OCI-LY1 (cell line): ENCODE measurements around the gene USP47.

Source experiments
- EZH2 ChIP-seq: fragments of 200-600 bp; sonication (generic), shearing (Covaris generic); IDR thresholded peaks from 2 replicates; pipeline ENCODE4 v1.8.0; 2017; ENCODE audit warnings: borderline replicate concordance, mixed run types, mild to moderate bottlenecking, antibody characterized with exemption, low read length, moderate library complexity, mixed read lengths
- TF ChIP-seq, protein P1 (sequence below): fragments of 200-600 bp; sonication (generic), shearing (Covaris generic); IDR thresholded peaks from 2 replicates; pipeline ENCODE4 v1.5.1; 2017; ENCODE audit warnings: mild to moderate bottlenecking, antibody characterized with exemption, low read length, moderate library complexity, mixed read lengths

DNA sequence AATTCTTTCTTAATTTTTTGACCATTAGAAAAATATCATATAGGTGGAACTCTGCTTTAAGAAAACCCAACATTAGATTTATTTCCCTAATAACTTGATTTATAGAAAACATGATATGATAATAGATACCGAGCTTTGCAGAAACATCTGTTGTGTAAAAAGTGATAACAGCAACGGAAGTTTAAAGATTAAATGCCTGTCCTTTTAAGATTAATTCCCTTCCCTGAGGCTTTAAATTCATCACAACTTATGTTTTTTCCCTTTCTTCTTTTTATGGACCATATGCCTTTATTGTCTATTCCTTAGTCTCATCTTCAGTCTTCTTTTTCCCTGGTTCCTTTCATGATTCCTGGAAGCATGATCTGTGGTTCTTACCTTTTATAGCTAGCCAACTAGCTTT lies 1.9 kb downstream of the USP47 start:
- TF ChIP-seq, protein P1, sequence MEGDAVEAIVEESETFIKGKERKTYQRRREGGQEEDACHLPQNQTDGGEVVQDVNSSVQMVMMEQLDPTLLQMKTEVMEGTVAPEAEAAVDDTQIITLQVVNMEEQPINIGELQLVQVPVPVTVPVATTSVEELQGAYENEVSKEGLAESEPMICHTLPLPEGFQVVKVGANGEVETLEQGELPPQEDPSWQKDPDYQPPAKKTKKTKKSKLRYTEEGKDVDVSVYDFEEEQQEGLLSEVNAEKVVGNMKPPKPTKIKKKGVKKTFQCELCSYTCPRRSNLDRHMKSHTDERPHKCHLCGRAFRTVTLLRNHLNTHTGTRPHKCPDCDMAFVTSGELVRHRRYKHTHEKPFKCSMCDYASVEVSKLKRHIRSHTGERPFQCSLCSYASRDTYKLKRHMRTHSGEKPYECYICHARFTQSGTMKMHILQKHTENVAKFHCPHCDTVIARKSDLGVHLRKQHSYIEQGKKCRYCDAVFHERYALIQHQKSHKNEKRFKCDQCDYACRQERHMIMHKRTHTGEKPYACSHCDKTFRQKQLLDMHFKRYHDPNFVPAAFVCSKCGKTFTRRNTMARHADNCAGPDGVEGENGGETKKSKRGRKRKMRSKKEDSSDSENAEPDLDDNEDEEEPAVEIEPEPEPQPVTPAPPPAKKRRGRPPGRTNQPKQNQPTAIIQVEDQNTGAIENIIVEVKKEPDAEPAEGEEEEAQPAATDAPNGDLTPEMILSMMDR: no peak
- TF ChIP-seq EZH2: no peak
